Middle frontal gyrus (tissue), 1 donor: ENCODE measurements around the gene NEK5.

Experiments used
- DNase-seq: peaks from one replicate; pipeline ENCODE4 v3.0.0-alpha.2; 2015; ENCODE audit warnings: low spot score; ENCODE audit errors: extremely low spot score

NEK5 gene

GRCh38 chr13:52012512-52012836, 116.4 kb downstream of the NEK5 start:
- no peak for DNase-seq

DNA sequence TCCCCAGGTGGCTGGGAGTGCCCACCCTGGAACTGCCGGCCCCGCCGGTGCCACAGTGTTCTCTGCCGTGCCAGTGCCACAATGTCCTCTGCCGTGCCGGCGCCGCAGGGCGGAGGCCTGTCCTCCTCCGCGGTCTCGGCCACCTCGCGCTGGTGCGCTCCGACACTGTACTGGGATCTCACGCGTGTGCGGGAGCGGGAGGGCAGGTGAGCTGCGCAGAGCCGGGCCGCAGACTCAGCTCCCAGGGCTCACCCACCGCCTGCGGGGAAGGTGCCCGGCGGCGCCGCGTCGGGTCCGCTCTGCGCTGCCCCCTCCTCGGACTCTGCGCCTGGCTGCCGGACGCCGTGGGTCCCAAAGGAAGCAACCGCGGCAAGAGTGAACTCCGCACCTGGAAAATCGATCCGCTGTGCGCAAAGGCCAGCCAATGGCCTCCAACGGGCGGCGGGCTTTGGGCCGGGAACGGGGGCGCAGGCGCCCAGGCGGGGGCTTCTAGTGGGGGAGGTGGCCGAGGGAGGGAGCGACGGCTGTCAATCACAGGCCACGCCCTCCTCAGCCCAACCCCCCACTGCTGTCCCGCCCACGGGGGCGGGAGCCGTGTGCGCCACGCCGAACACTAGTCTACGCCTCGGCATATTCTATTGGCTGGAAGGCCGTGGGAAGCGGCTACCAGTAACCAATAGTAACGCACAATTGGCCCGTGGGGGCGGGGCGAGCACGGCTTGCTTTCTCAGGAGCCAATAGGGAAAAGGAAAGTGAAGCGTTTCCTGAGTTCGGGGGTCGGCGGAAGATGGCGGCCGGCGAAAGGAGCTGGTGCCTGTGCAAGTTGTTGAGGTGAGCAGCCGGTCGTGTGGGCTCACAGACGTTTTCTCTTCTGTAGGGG, 117.0 kb downstream of the NEK5 start, which contains the start of gene ALG11:
Gene ALG11, plus strand, starts transcription at position 767 of the 880 bp plus-strand sequence. Its CDS starts 21 bp downstream, at position 788.
- DNase-seq, result peak; percentile 98

GRCh38 chr13:52010890-52011631, 117.8 kb downstream of the NEK5 start, which contains the start of gene ATP7B:
TSS of gene ATP7B (minus strand) at chr13:52011450. CDS start at chr13:52011337, 113 bp downstream.
- DNase-seq, result no peak

DNA sequence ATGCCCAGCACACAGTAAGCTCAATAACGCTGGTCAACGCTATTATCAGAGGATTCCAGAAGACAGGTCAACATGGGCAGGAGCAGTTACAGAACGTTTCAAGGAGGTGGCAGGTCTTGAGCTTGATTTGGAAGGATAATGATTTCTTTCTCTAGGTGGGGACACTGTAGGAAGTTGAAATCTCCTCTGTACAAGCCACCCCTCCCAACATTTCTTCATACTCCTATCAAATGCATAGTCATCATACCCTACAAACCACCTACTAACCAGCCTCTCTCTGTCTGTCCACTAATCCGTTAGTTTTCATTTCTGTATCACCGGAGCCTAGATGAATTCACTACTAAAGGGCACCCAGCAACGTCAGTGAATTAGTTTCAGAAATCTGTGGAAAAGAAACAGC, 118.9 kb downstream of the NEK5 start:
- DNase-seq, result no peak

- no peak for DNase-seq
Observed at GRCh38 chr13:52006523-52007245, 122.2 kb downstream of the NEK5 start.

- DNase-seq, result no peak
Observed at GRCh38 chr13:52005841-52006522, 122.9 kb downstream of the NEK5 start.

GRCh38 chr13:52004511-52005170, 124.2 kb downstream of the NEK5 start:
- no peak for DNase-seq

- DNase-seq, result no peak
Observed at GRCh38 chr13:52003541-52003940, 125.3 kb downstream of the NEK5 start.

GRCh38 chr13:52002361-52002760, 126.5 kb downstream of the NEK5 start:
- no peak for DNase-seq

GRCh38 chr13:52001120-52001731, 127.6 kb downstream of the NEK5 start:
- no peak for DNase-seq

GRCh38 chr13:51999921-52000320, 129.0 kb downstream of the NEK5 start:
- DNase-seq, result no peak

- no peak for DNase-seq
Observed at GRCh38 chr13:51999510-51999911, 129.4 kb downstream of the NEK5 start.

GRCh38 chr13:51998723-51999509, 130.0 kb downstream of the NEK5 start:
- no peak for DNase-seq

- DNase-seq, result no peak
Observed at GRCh38 chr13:51997641-51998330, 131.1 kb downstream of the NEK5 start.

GRCh38 chr13:51997186-51997585, 131.7 kb downstream of the NEK5 start:
- DNase-seq, result no peak

DNA sequence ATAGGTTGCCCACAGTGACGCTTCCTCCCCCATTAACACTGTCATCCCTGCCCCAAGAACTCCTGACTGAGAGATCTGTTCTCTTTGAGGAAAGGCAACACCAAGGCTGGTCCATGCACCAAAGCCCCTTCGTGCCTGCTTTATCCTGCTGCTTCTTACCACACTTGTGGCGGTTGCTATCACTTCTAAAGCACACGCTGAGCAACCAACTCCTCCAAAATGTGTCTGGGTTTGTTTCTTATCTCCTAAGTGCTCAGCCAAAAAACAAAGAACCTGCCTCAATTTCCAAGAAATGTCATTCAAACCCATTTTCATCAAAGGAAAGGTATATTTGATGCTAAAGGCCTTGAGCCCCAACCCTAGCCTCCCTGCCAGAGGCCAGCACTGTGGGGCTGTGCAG, 132.2 kb downstream of the NEK5 start:
- DNase-seq, result no peak

- no peak for DNase-seq
Observed at GRCh38 chr13:51995677-51996551, 133.0 kb downstream of the NEK5 start.

GRCh38 chr13:51993713-51994112, 135.2 kb downstream of the NEK5 start:
- no peak for DNase-seq
